Hepatocyte (in vitro differentiated cells): ENCODE data around the gene CDH12.

Source experiments
- EZH2 ChIP-seq: fragments of 200-600 bp; sonication (generic); IDR thresholded peaks from 2 replicates; pipeline ENCODE4 v1.6.1; 2016; ENCODE audit warnings: antibody characterized with exemption, mild to moderate bottlenecking, borderline replicate concordance
- EZH2phosphoT487 ChIP-seq: fragments of 200-600 bp; sonication (generic); IDR thresholded peaks from one replicate; pipeline ENCODE4 v1.6.1; 2018; ENCODE audit warnings: antibody characterized with exemption, mild to moderate bottlenecking, low read depth, moderate library complexity; ENCODE audit not compliant: unreplicated experiment, severe bottlenecking
- TF ChIP-seq, protein P1 (sequence below): fragments of 200-600 bp; sonication (generic); IDR thresholded peaks from 2 replicates; pipeline ENCODE4 v1.5.1; 2016; ENCODE audit warnings: antibody characterized with exemption, mild to moderate bottlenecking; ENCODE audit not compliant: poor library complexity

DNA sequence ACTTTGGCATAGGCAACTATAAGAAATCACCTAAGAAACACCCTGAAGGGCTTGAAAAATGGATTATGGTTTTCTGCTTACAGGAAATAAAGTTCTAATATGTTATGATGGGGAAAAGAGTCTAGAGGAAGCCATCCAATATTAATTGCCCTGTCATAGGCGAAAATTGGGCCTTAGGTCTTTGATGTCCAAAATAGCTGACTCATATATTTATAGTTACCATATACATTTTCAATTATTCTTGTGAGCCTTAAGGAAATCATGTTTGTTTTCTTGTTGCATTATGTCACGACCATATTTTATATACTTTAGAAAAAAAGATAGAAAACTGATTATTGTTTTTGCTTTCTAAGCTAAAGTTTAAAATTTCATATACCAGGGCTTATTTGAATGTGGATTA lies 509.1 kb downstream of the CDH12 start:
- TF ChIP-seq EZH2 (no peak), EZH2phosphoT487 (no peak)
- TF ChIP-seq, protein P1, sequence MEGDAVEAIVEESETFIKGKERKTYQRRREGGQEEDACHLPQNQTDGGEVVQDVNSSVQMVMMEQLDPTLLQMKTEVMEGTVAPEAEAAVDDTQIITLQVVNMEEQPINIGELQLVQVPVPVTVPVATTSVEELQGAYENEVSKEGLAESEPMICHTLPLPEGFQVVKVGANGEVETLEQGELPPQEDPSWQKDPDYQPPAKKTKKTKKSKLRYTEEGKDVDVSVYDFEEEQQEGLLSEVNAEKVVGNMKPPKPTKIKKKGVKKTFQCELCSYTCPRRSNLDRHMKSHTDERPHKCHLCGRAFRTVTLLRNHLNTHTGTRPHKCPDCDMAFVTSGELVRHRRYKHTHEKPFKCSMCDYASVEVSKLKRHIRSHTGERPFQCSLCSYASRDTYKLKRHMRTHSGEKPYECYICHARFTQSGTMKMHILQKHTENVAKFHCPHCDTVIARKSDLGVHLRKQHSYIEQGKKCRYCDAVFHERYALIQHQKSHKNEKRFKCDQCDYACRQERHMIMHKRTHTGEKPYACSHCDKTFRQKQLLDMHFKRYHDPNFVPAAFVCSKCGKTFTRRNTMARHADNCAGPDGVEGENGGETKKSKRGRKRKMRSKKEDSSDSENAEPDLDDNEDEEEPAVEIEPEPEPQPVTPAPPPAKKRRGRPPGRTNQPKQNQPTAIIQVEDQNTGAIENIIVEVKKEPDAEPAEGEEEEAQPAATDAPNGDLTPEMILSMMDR, result no peak
